ENCODE data around the gene CLTA. TPM values are rescaled to one million over a fixed set of nuclear protein-coding genes. Genes with fewer than 3 reads are reported as not detected.

Gene CLTA
- 100 to 1,000 TPM; 274 to 298 (median 291) TPM for polyA plus RNA-seq (ENCODE audit: insufficient read length in 4 of 4)

GRCh38 chr9:36190388-36191289 lies at the start of gene CLTA:
CLTA (plus strand) TSS chr9:36190921; CDS start chr9:36191057, 136 bp downstream.
- DNase-seq (ENCODE audit: low read depth in 4 of 4, low spot score in 3 of 4), result peak; percentile 87 to 97 (median 94)

- no peak for DNase-seq (ENCODE audit: low read depth in 4 of 4, low spot score in 3 of 4)
Observed at GRCh38 chr9:36141288-36141687, 49.4 kb upstream of the CLTA start.

GRCh38 chr9:36141761-36142160 lies 49.0 kb upstream of the CLTA start:
- DNase-seq (ENCODE audit: low read depth in 4 of 4, low spot score in 3 of 4), result no peak

GRCh38 chr9:36142510-36143244 lies 48.0 kb upstream of the CLTA start:
- DNase-seq (ENCODE audit: low read depth in 4 of 4, low spot score in 3 of 4), result no peak

- no peak for DNase-seq (ENCODE audit: low read depth in 4 of 4, low spot score in 3 of 4)
Observed at GRCh38 chr9:36143245-36143641, 47.5 kb upstream of the CLTA start.

- no peak for DNase-seq (ENCODE audit: low read depth in 4 of 4, low spot score in 3 of 4)
Observed at GRCh38 chr9:36144309-36145232, 46.1 kb upstream of the CLTA start.

GRCh38 chr9:36145970-36146369 lies 44.8 kb upstream of the CLTA start:
- DNase-seq (ENCODE audit: low read depth in 4 of 4, low spot score in 3 of 4), result no peak

GRCh38 chr9:36146651-36147050 lies 44.1 kb upstream of the CLTA start:
- DNase-seq (ENCODE audit: low read depth in 4 of 4, low spot score in 3 of 4), result no peak

GRCh38 chr9:36147441-36148175 lies 43.1 kb upstream of the CLTA start:
- no peak for DNase-seq (ENCODE audit: low read depth in 4 of 4, low spot score in 3 of 4)

GRCh38 chr9:36148311-36149051 lies 42.2 kb upstream of the CLTA start:
- DNase-seq (ENCODE audit: low read depth in 4 of 4, low spot score in 3 of 4), result no peak

GRCh38 chr9:36149197-36149596 lies 41.5 kb upstream of the CLTA start:
- no peak for DNase-seq (ENCODE audit: low read depth in 4 of 4, low spot score in 3 of 4)

GRCh38 chr9:36150574-36151315 lies 40.0 kb upstream of the CLTA start:
- DNase-seq (ENCODE audit: low read depth in 4 of 4, low spot score in 3 of 4), result no peak

GRCh38 chr9:36151316-36152210 lies 39.2 kb upstream of the CLTA start:
- DNase-seq (ENCODE audit: low read depth in 4 of 4, low spot score in 3 of 4), result no peak

GRCh38 chr9:36152741-36153438 lies 37.8 kb upstream of the CLTA start:
- no peak for DNase-seq (ENCODE audit: low read depth in 4 of 4, low spot score in 3 of 4)

GRCh38 chr9:36153746-36154145 lies 37.0 kb upstream of the CLTA start:
- no peak for DNase-seq (ENCODE audit: low read depth in 4 of 4, low spot score in 3 of 4)

- peak in 2 of 4 donors; percentile 57 to 69 for DNase-seq (ENCODE audit: low read depth in 4 of 4, low spot score in 3 of 4)
Observed at GRCh38 chr9:36154331-36154952, 36.3 kb upstream of the CLTA start.
